MG63 (cell line): ENCODE data around the gene HDAC4. TPM values are rescaled to one million over a fixed set of nuclear protein-coding genes. Genes with fewer than 3 reads are reported as not detected.

Experiments used
- DNase-seq: peaks from one replicate; pipeline ENCODE4 v3.0.0-alpha.2; 2020
- H3K27me3 ChIP-seq: fragments of 250-450 bp; sonication (Bioruptor Pico); 2 replicates; pipeline ENCODE4 v1.5.1; 2020; ENCODE audit warnings: mild to moderate bottlenecking, moderate library complexity
- H3K36me3 ChIP-seq: fragments of 250-450 bp; sonication (Bioruptor Pico); 2 replicates; pipeline ENCODE4 v1.5.1; 2020; ENCODE audit warnings: mild to moderate bottlenecking, moderate library complexity
- H3K4me3 ChIP-seq: fragments of 250-450 bp; sonication (Bioruptor Pico); 2 replicates; pipeline ENCODE4 v1.5.1; 2020; ENCODE audit warnings: mild to moderate bottlenecking, moderate library complexity
- H3K9me3 ChIP-seq: fragments of 250-450 bp; sonication (Bioruptor Pico); 2 replicates; pipeline ENCODE4 v1.5.1; 2020; ENCODE audit warnings: mild to moderate bottlenecking, moderate library complexity
- total RNA-seq: library from RNA; depleted of rRNA; stranded (reverse); fragments of >200 nt; shearing (Covaris generic); gene quantifications from 2 replicates; pipeline ENCODE4 v1.2.3, GENCODE V29; 2014; ENCODE audit warnings: low replicate concordance

The HDAC4 gene
- total RNA-seq, 1 experiment from 2014 or later = 27.3 TPM

GRCh38 chr2:239060676-239061075 lies 340.1 kb downstream of the HDAC4 start:
- DNase-seq = no peak
- no peak overlapping the region for H3K4me3 ChIP-seq
- no peaks in the 10 kb centered on the region for H3K36me3 ChIP-seq
- H3K27me3 ChIP-seq = no peaks in the 10 kb centered on the region
- H3K9me3 ChIP-seq = no peaks in the 10 kb centered on the region

- DNase-seq = no peak
- Histone ChIP-seq H3K36me3 (no peaks in the 10 kb centered on the region), H3K27me3 (no peaks in the 10 kb centered on the region), H3K9me3 (no peaks in the 10 kb centered on the region), H3K4me3 (no peak overlapping the region)
These were observed 341.0 kb downstream of the HDAC4 start for GRCh38 chr2:239059854-239060253.

- Histone ChIP-seq H3K27me3 (no peaks in the 10 kb centered on the region), H3K4me3 (no peak overlapping the region), H3K36me3 (no peaks in the 10 kb centered on the region), H3K9me3 (no peaks in the 10 kb centered on the region)
- DNase-seq = no peak
These were observed 342.1 kb downstream of the HDAC4 start for GRCh38 chr2:239058766-239059165.

- H3K27me3 ChIP-seq = no peaks in the 10 kb centered on the region
- H3K9me3 ChIP-seq = no peaks in the 10 kb centered on the region
- no peak overlapping the region for H3K4me3 ChIP-seq
- H3K36me3 ChIP-seq = no peaks in the 10 kb centered on the region
- DNase-seq = no peak
These were observed 343.3 kb downstream of the HDAC4 start for GRCh38 chr2:239057533-239057932.

GRCh38 chr2:239056611-239057010 lies 344.2 kb downstream of the HDAC4 start:
- H3K36me3 ChIP-seq = no peaks in the 10 kb centered on the region
- H3K27me3 ChIP-seq = no peaks in the 10 kb centered on the region
- H3K9me3 ChIP-seq = no peaks in the 10 kb centered on the region

GRCh38 chr2:239055756-239056493 lies 344.9 kb downstream of the HDAC4 start:
- no peaks in the 10 kb centered on the region for H3K36me3 ChIP-seq
- no peak for DNase-seq
- no peak overlapping the region for H3K4me3 ChIP-seq
- H3K9me3 ChIP-seq = no peaks in the 10 kb centered on the region
- H3K27me3 ChIP-seq = no peaks in the 10 kb centered on the region

More at GRCh38 chr2:239056611-239057010, 344.2 kb downstream of the HDAC4 start:
- DNase-seq = no peak
- H3K4me3 ChIP-seq = no peak overlapping the region

- Histone ChIP-seq H3K36me3 (no peaks in the 10 kb centered on the region), H3K27me3 (no peaks in the 10 kb centered on the region), H3K4me3 (no peak overlapping the region), H3K9me3 (no peaks in the 10 kb centered on the region)
- no peak for DNase-seq
These were observed 345.9 kb downstream of the HDAC4 start for GRCh38 chr2:239054921-239055320.

GRCh38 chr2:239053801-239054503 lies 346.9 kb downstream of the HDAC4 start:
- Histone ChIP-seq H3K4me3 (no peak overlapping the region), H3K36me3 (no peaks in the 10 kb centered on the region), H3K9me3 (no peaks in the 10 kb centered on the region), H3K27me3 (no peaks in the 10 kb centered on the region)
- no peak for DNase-seq

GRCh38 chr2:239052798-239053665 lies 347.8 kb downstream of the HDAC4 start:
- Histone ChIP-seq H3K4me3 (no peak overlapping the region), H3K36me3 (no peaks in the 10 kb centered on the region), H3K9me3 (no peaks in the 10 kb centered on the region), H3K27me3 (no peaks in the 10 kb centered on the region)
- DNase-seq = no peak

GRCh38 chr2:239051891-239052445 lies 348.9 kb downstream of the HDAC4 start:
- no peaks in the 10 kb centered on the region for H3K9me3 ChIP-seq
- no peaks in the 10 kb centered on the region for H3K27me3 ChIP-seq
- H3K36me3 ChIP-seq = no peaks in the 10 kb centered on the region
- no peak for DNase-seq
- H3K4me3 ChIP-seq = no peak overlapping the region

- DNase-seq = no peak
These were observed 350.6 kb downstream of the HDAC4 start for GRCh38 chr2:239050252-239050649.

GRCh38 chr2:239049421-239050251 lies 351.2 kb downstream of the HDAC4 start:
- H3K36me3 ChIP-seq = no peaks in the 10 kb centered on the region
- H3K9me3 ChIP-seq = no peaks in the 10 kb centered on the region
- DNase-seq = no peak
- H3K4me3 ChIP-seq = no peak overlapping the region
- no peaks in the 10 kb centered on the region for H3K27me3 ChIP-seq

More at GRCh38 chr2:239050252-239050649, 350.6 kb downstream of the HDAC4 start:
- Histone ChIP-seq H3K4me3 (no peak overlapping the region), H3K9me3 (no peaks in the 10 kb centered on the region), H3K27me3 (no peaks in the 10 kb centered on the region), H3K36me3 (no peaks in the 10 kb centered on the region)

GRCh38 chr2:239048736-239049135 lies 352.1 kb downstream of the HDAC4 start:
- Histone ChIP-seq H3K27me3 (no peaks in the 10 kb centered on the region), H3K9me3 (no peaks in the 10 kb centered on the region), H3K4me3 (no peak overlapping the region), H3K36me3 (no peaks in the 10 kb centered on the region)
- DNase-seq = no peak

- no peaks in the 10 kb centered on the region for H3K9me3 ChIP-seq
- no peaks in the 10 kb centered on the region for H3K36me3 ChIP-seq
- no peak for DNase-seq
- no peak overlapping the region for H3K4me3 ChIP-seq
- H3K27me3 ChIP-seq = no peaks in the 10 kb centered on the region
These were observed 353.0 kb downstream of the HDAC4 start for GRCh38 chr2:239047861-239048260.

- DNase-seq = no peak
- Histone ChIP-seq H3K4me3 (no peak overlapping the region), H3K36me3 (no peaks in the 10 kb centered on the region), H3K27me3 (no peaks in the 10 kb centered on the region), H3K9me3 (no peaks in the 10 kb centered on the region)
These were observed 353.4 kb downstream of the HDAC4 start for GRCh38 chr2:239047420-239047819.

GRCh38 chr2:239046822-239047221 lies 354.0 kb downstream of the HDAC4 start:
- H3K9me3 ChIP-seq = no peaks in the 10 kb centered on the region
- no peak overlapping the region for H3K4me3 ChIP-seq
- DNase-seq = no peak
- H3K36me3 ChIP-seq = no peaks in the 10 kb centered on the region
- no peaks in the 10 kb centered on the region for H3K27me3 ChIP-seq
